GM12878 (cell line): ENCODE results near the gene PODXL2. TPM values are rescaled to one million over a fixed set of nuclear protein-coding genes. Genes with fewer than 3 reads are reported as not detected.

Experiments
- BACH1 ChIP-seq: fragments of 450-650 bp; IDR thresholded peaks from 2 replicates; pipeline ENCODE4 v1.6.1; 2017; ENCODE audit warnings: mild to moderate bottlenecking, borderline replicate concordance
- BMI1 ChIP-seq: fragments of 450-650 bp; IDR thresholded peaks from 2 replicates; pipeline ENCODE4 v1.6.1; 2016; ENCODE audit warnings: mild to moderate bottlenecking, moderate library complexity, borderline replicate concordance
- BRCA1 ChIP-seq: IDR thresholded peaks from 2 replicates; pipeline ENCODE4 v1.6.1; 2011; ENCODE audit warnings: low read depth, low read length, improper control_type of control experiment
- CBFB ChIP-seq: IDR thresholded peaks from 2 replicates; pipeline ENCODE4 v1.6.1; 2016; ENCODE audit warnings: antibody characterized with exemption, low read depth
- CEBPZ ChIP-seq: fragments of 150-350 bp; IDR thresholded peaks from 2 replicates; pipeline ENCODE4 v1.6.1; 2016; ENCODE audit warnings: low read depth, low read length
- CHD4 ChIP-seq: fragments of 200-600 bp; sonication (generic); IDR thresholded peaks from 2 replicates; pipeline ENCODE4 v1.6.1; 2016; ENCODE audit warnings: mild to moderate bottlenecking
- GATAD2B ChIP-seq: fragments of 450-650 bp; conservative IDR thresholded peaks from 2 replicates; pipeline ENCODE4 v1.6.1; 2017; ENCODE audit warnings: low read depth, mild to moderate bottlenecking, moderate library complexity
- JUND ChIP-seq: IDR thresholded peaks from 2 replicates; pipeline ENCODE4 v1.6.1; 2012; ENCODE audit warnings: low read depth, mild to moderate bottlenecking, low read length, improper control_type of control experiment, moderate library complexity
- LARP7 ChIP-seq: fragments of 450-650 bp; IDR thresholded peaks from 2 replicates; pipeline ENCODE4 v1.6.1; 2017; ENCODE audit warnings: mild to moderate bottlenecking
- MAX ChIP-seq: IDR thresholded peaks from 2 replicates; pipeline ENCODE4 v1.6.1; 2012; ENCODE audit warnings: low read depth, low read length, improper control_type of control experiment
- NRF1 ChIP-seq: conservative IDR thresholded peaks from 2 replicates; pipeline ENCODE4 v1.6.1; 2011; ENCODE audit warnings: mild to moderate bottlenecking, low read depth, low read length, improper control_type of control experiment
- PAX5 ChIP-seq: IDR thresholded peaks from 2 replicates; pipeline ENCODE4 v1.6.1; 2011; ENCODE audit warnings: low read depth, low read length, borderline replicate concordance
- PML ChIP-seq: IDR thresholded peaks from 2 replicates; pipeline ENCODE4 v1.6.1; 2012; ENCODE audit warnings: low read length, inconsistent platforms
- RBBP5 ChIP-seq: fragments of 200-600 bp; sonication (generic); conservative IDR thresholded peaks from 2 replicates; pipeline ENCODE4 v1.6.1; 2016
- SIN3A ChIP-seq: IDR thresholded peaks from 2 replicates; pipeline ENCODE4 v1.6.1; 2012; ENCODE audit warnings: low read depth, low read length, improper control_type of control experiment
- SREBF2 ChIP-seq: IDR thresholded peaks from 2 replicates; pipeline ENCODE4 v1.6.1; 2012; ENCODE audit warnings: mild to moderate bottlenecking, low read length
- TCF12 ChIP-seq: IDR thresholded peaks from 2 replicates; pipeline ENCODE4 v1.6.1; 2011; ENCODE audit warnings: low read depth, mild to moderate bottlenecking, low read length
- TCF3 ChIP-seq: IDR thresholded peaks from 2 replicates; pipeline ENCODE4 v1.6.1; 2012; ENCODE audit warnings: low read depth, mild to moderate bottlenecking, low read length, borderline replicate concordance; ENCODE audit not compliant: insufficient read depth
- ZNF592 ChIP-seq: fragments of 450-650 bp; IDR thresholded peaks from 2 replicates; pipeline ENCODE4 v1.6.1; 2017; ENCODE audit warnings: mild to moderate bottlenecking, moderate library complexity
- ZNF687 ChIP-seq: fragments of 450-650 bp; IDR thresholded peaks from 2 replicates; pipeline ENCODE4 v1.6.1; 2017; ENCODE audit warnings: mild to moderate bottlenecking, moderate library complexity
- polyA plus RNA-seq, 11 experiments: library from polyadenylated mRNA; depleted of rRNA in 4 of 11; unstranded in 6 of 11; stranded (reverse) in 5 of 11; fragments of >200 nt; fragmentation: Nextera tagmentation in 4 of 11; fragmentation: Illumina TruSeq in 1 of 11; extraction: Ambion mirVana in 4 of 11; extraction: Trizol in 1 of 11; gene quantifications; 1 replicate in 1 of 11; 2 replicates in 10 of 11; pipeline versions ENCODE4 v1.2.1 to v1.2.3, GENCODE V29; 2011 to 2016; ENCODE audit warnings: inconsistent platforms in 2 of 11, missing spikeins in 2 of 11, low read depth in 1 of 11
- total RNA-seq, 4 experiments: library from RNA; depleted of rRNA in 3 of 4; stranded (reverse); fragments of >200 nt in 3 of 4; fragmentation: Illumina TruSeq in 1 of 4; extraction: Trizol in 1 of 4; gene quantifications; 2 replicates each; pipeline versions ENCODE4 v1.2.1 to v1.2.3, GENCODE V29; 2013 to 2021

Gene PODXL2
- total and polyA plus RNA-seq, 10 of the 15 experiments (the other 5 are each of a cell fraction or from before 2014, with no cell fraction given) = 0.03 to 24.4 (median 13.6) TPM; not detected in 2

GRCh38 chr3:127672429-127673190 is 43.6 kb downstream of the PODXL2 start, which contains the start of gene ABTB1 (continued):
- TF ChIP-seq ZNF592 = no peak
- TF ChIP-seq RBBP5 = no peak
- no peak for TF ChIP-seq CBFB
- TF ChIP-seq NRF1 = no peak
- TF ChIP-seq BRCA1 = no peak
- TF ChIP-seq BACH1 = peak; percentile 64; the same call in 1 of the 2 replicates
- TF ChIP-seq BMI1 = no peak
- no peak for TF ChIP-seq CHD4
- no peak for TF ChIP-seq PAX5
- peak; percentile 54 for TF ChIP-seq MAX
- no peak for TF ChIP-seq CEBPZ
- peak; percentile 47 for TF ChIP-seq GATAD2B
- TF ChIP-seq SIN3A = peak; percentile 78
- peak; percentile 79 for TF ChIP-seq LARP7
- TF ChIP-seq ZNF687 = peak; percentile 22
- TF ChIP-seq PML = peak; percentile 82; the same call in 1 of the 2 replicates
- TF ChIP-seq JUND = no peak
- TF ChIP-seq TCF3 = peak; percentile 18; the same call in 1 of the 2 replicates
- TF ChIP-seq TCF12 = 0 out of 2 replicates have a peak, but pooled peaks have one; percentile 7
- TF ChIP-seq SREBF2 = no peak
